Ascending aorta (tissue), 2 donors: ENCODE results near the gene OFD1. TPM values are rescaled to one million over a fixed set of nuclear protein-coding genes. Genes with fewer than 3 reads are reported as not detected.

Experiments used
- DNase-seq, 2 donors: peaks; one replicate each; pipeline ENCODE4 v3.0.0-alpha.2; 2019; ENCODE audit warnings: low spot score in 2 of 2
- H3K27ac ChIP-seq, 2 donors: fragments of 200-600 bp; sonication (generic); one replicate each; pipeline ENCODE4 v1.5.1; 2016 to 2017; ENCODE audit warnings: mild to moderate bottlenecking in 1 of 2
- H3K27me3 ChIP-seq: fragments of 200-600 bp; sonication (generic); one replicate; pipeline ENCODE4 v1.5.1; 2017
- H3K36me3 ChIP-seq, 2 donors: fragments of 200-600 bp; sonication (generic); one replicate each; pipeline ENCODE4 v1.5.1; 2016
- H3K4me1 ChIP-seq, 2 donors: fragments of 200-600 bp; sonication (generic); one replicate each; pipeline ENCODE4 v1.5.1; 2016 to 2017; ENCODE audit warnings: mild to moderate bottlenecking in 1 of 2
- H3K4me3 ChIP-seq, 2 donors: fragments of 200-600 bp; sonication (generic); one replicate each; pipeline ENCODE4 v1.5.1; 2016 to 2017; ENCODE audit warnings: mild to moderate bottlenecking in 1 of 2
- H3K9me3 ChIP-seq, 2 donors: fragments of 200-600 bp; sonication (generic); one replicate each; pipeline ENCODE4 v1.5.1; 2016
- CTCF ChIP-seq, 3 experiments: fragments of 200-600 bp in 2 of 3; fragments of 450-650 bp in 1 of 3; sonication (generic) in 2 of 3; IDR thresholded peaks; one replicate each; pipeline ENCODE4 v1.5.1; 2016 to 2019; ENCODE audit warnings: antibody characterized with exemption in 3 of 3, mild to moderate bottlenecking in 1 of 3, moderate library complexity in 1 of 3
- intact Hi-C: fragments of 100-400 bp; cut with DNase I; formaldehyde crosslinking; loops from one replicate; pipeline ENCODE4 v1.15.1; 2023
- total RNA-seq: library from RNA; depleted of rRNA; stranded (reverse); fragments of >200 nt; gene quantifications from one replicate; pipeline ENCODE4 v1.1.0, GENCODE V29; 2016

Gene OFD1
- total RNA-seq, 1 donor from 2014 or later: 8.4 TPM

- Histone ChIP-seq H3K36me3 (peaks cover 0 to 10% of the 10 kb centered on the region in 2 donors), H3K27me3 (no peaks in the 10 kb centered on the region), H3K4me1 (no peaks in the 10 kb centered on the region), H3K4me3 (no peak overlapping the region), H3K27ac (no peak overlapping the region), H3K9me3 (no peaks in the 10 kb centered on the region)
- no peak for DNase-seq
- intact Hi-C loops: no loop called here
- peak in 1 of 3 experiments; percentile 9 for TF ChIP-seq CTCF (IDR thresholded peaks at IDR 0.05)
These were observed 44.4 kb downstream of the OFD1 start for GRCh38 chrX:13778916-13779315.

- Histone ChIP-seq H3K27ac (no peak overlapping the region), H3K36me3 (no peaks in the 10 kb centered on the region), H3K4me1 (no peaks in the 10 kb centered on the region), H3K9me3 (no peaks in the 10 kb centered on the region), H3K27me3 (no peaks in the 10 kb centered on the region), H3K4me3 (no peak overlapping the region)
- DNase-seq: no peak
- intact Hi-C loops: no loop called here
- no peak for TF ChIP-seq CTCF (IDR thresholded peaks at IDR 0.05)
These were observed 46.4 kb downstream of the OFD1 start for GRCh38 chrX:13780868-13781427.

- Histone ChIP-seq H3K9me3 (no peaks in the 10 kb centered on the region), H3K4me3 (no peak overlapping the region), H3K27me3 (no peaks in the 10 kb centered on the region), H3K27ac (no peak overlapping the region), H3K36me3 (no peaks in the 10 kb centered on the region), H3K4me1 (peaks cover 0 to under 1% of the 10 kb centered on the region in 2 donors)
- no peak for TF ChIP-seq CTCF (IDR thresholded peaks at IDR 0.05)
- intact Hi-C loops: no loop called here
- DNase-seq: no peak
These were observed 51.5 kb downstream of the OFD1 start for GRCh38 chrX:13786048-13786447.

- TF ChIP-seq CTCF (IDR thresholded peaks at IDR 0.05): no peak
- intact Hi-C loops: loop anchor here (5.0 kb wide), 1 partner anchor 107 kb away; no protein-coding TSS in a partner anchor
- no peaks in the 10 kb centered on the region for H3K9me3 ChIP-seq
- peak overlapping the region in 1 of 2 donors; percentile 25 for H3K4me3 ChIP-seq
- H3K4me1 ChIP-seq: peaks cover 0 to 6% of the 10 kb centered on the region in 2 donors
- H3K36me3 ChIP-seq: no peaks in the 10 kb centered on the region
- DNase-seq: no peak
- H3K27me3 ChIP-seq: no peaks in the 10 kb centered on the region
- H3K27ac ChIP-seq: peak overlapping the region; percentile 71 to 72
These were observed 55.9 kb downstream of the OFD1 start for GRCh38 chrX:13790206-13791131.

- DNase-seq: no peak
- intact Hi-C loops: loop anchor here (5.0 kb wide), 1 partner anchor 106 kb away; no protein-coding TSS in a partner anchor
- H3K4me3 ChIP-seq: peak overlapping the region in 1 of 2 donors; percentile 25
- no peaks in the 10 kb centered on the region for H3K36me3 ChIP-seq
- no peak for TF ChIP-seq CTCF (IDR thresholded peaks at IDR 0.05)
- H3K9me3 ChIP-seq: no peaks in the 10 kb centered on the region
- H3K27me3 ChIP-seq: no peaks in the 10 kb centered on the region
- H3K27ac ChIP-seq: peak overlapping the region; percentile 71 to 72
- H3K4me1 ChIP-seq: peaks cover 0 to 6% of the 10 kb centered on the region in 2 donors
These were observed 56.6 kb downstream of the OFD1 start for GRCh38 chrX:13791145-13791544.
